Lung (tissue), 12 donors: Measurements from ENCODE around the gene P2RX6. TPM values are rescaled to one million over a fixed set of nuclear protein-coding genes. Genes with fewer than 3 reads are reported as not detected.

ENCODE experiments used
- ATAC-seq: fragments of 200-7000 bp; cut with Tn5 transposase; one replicate; pipeline ENCODE4 v1.9.1; 2020; ENCODE audit warnings: moderate number of reproducible peaks; ENCODE audit not compliant: insufficient read depth, low FRiP score
- DNase-seq, 3 donors: peaks; one replicate each; pipeline ENCODE4 v3.0.0-alpha.2; 2013 to 2017
- H3K27ac ChIP-seq, 2 donors: one replicate each; pipeline ENCODE4 v1.5.1; 2013; ENCODE audit warnings: mild to moderate bottlenecking in 2 of 2, moderate library complexity in 2 of 2, control low read depth in 1 of 2, inconsistent platforms in 1 of 2, low read depth in 1 of 2, low read length in 1 of 2
- H3K27me3 ChIP-seq, 3 donors: one replicate each; pipeline ENCODE4 v1.5.1; 2013; ENCODE audit warnings: low read length in 2 of 3; ENCODE audit not compliant: control insufficient read depth in 3 of 3, insufficient read depth in 3 of 3
- H3K36me3 ChIP-seq, 4 donors: one replicate each; pipeline ENCODE4 v1.5.1; 2013; ENCODE audit warnings: low read length in 4 of 4, mild to moderate bottlenecking in 1 of 4, moderate library complexity in 1 of 4; ENCODE audit not compliant: control insufficient read depth in 4 of 4, insufficient read depth in 4 of 4
- H3K4me1 ChIP-seq, 5 donors: one replicate each; pipeline ENCODE4 v1.5.1; 2013; ENCODE audit warnings: low read length in 5 of 5, mild to moderate bottlenecking in 2 of 5, moderate library complexity in 1 of 5; ENCODE audit not compliant: control insufficient read depth in 5 of 5, insufficient read depth in 5 of 5
- H3K4me3 ChIP-seq: one replicate; pipeline ENCODE4 v1.5.1; 2013; ENCODE audit warnings: mild to moderate bottlenecking, control low read depth, moderate library complexity
- H3K9ac ChIP-seq, 2 donors: one replicate each; pipeline ENCODE4 v1.5.1; 2013; ENCODE audit warnings: low read length in 2 of 2, control low read depth in 1 of 2; ENCODE audit not compliant: insufficient read depth in 1 of 2
- H3K9me3 ChIP-seq, 4 donors: one replicate each; pipeline ENCODE4 v1.5.1; 2013; ENCODE audit warnings: low read length in 3 of 4, mild to moderate bottlenecking in 1 of 4, moderate library complexity in 1 of 4; ENCODE audit not compliant: control insufficient read depth in 4 of 4, insufficient read depth in 3 of 4
- WGBS, 2 donors: extraction: QIAGEN DNeasy Blood & Tissue Kit; methylation state at CpG; one replicate each; pipeline ENCODE4 v1.1.7; 2013; 5-methylcytosine and 5-hydroxymethylcytosine counted together
- polyA plus RNA-seq, 2 donors: library from polyadenylated mRNA; stranded (reverse); fragments of 200-250 nt; gene quantifications; one replicate each; pipeline ENCODE4 v1.2.1, GENCODE V29; 2013
- total RNA-seq, 2 donors: library from RNA; depleted of rRNA in 1 of 2; stranded (reverse); fragments of >200 nt in 1 of 2; gene quantifications; one replicate each; pipeline ENCODE4 v1.2.1, GENCODE V29; 2014 to 2021
- TF ChIP-seq, protein P1 (sequence below): IDR thresholded peaks from 2 replicates; pipeline ENCODE4 v1.5.1; 2012; ENCODE audit warnings: mild to moderate bottlenecking; ENCODE audit errors: control extremely low read depth, extremely low read depth
- donor health status: control.
- donor health status: control.
- donor health status: Bipolar disorder and iron deficiency.
- donor health status: healthy.
- donor health status: DM: yes; HTN: yes; CAD: no.

P2RX6 gene
- total and polyA plus RNA-seq, 4 donors = 0.21 to 2.2 (median 0.93) TPM

DNA sequence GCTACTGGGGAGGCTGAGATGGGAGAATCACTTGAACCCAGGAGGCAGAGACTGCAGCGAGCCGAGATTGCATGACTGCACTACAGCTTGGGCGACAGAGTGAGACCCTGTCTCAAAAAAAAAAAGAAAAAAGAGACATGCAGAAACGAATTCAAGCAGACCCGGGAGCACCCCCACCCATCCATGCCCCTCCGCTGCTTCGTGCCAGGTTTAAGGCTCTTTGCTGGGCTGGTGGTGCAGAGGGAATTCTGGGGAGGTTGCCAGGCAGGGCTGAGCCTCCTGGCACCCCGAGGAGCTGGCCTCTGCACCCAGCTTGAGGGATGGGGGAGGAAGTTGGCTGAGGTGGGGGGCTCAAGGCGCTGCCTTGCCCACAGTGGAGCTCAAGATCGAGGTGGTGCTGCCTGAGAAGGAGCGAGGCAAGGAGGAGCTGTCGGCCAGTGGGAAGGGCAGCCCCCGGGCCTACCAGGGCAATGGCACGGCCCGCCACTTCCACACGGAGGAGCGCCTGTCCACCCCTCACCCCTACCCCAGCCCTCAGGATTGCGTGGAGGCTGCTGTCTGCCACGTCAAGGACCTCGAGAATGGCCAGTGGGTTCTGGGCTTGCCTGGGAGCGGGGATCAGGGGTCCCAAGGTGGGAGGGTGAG lies 41.9 kb upstream of the P2RX6 start:
- no peak for ATAC-seq
- Histone ChIP-seq H3K36me3 (no peaks in the 10 kb centered on the region), H3K27me3 (no peaks in the 10 kb centered on the region), H3K4me3 (no peak overlapping the region), H3K4me1 (peaks cover 0 to 3% (median 0%) of the 10 kb centered on the region in 5 donors), H3K9me3 (no peaks in the 10 kb centered on the region), H3K9ac (no peak overlapping the region), H3K27ac (no peak overlapping the region)
- 74 to 78% methylated on average over 20 to 21 of the region's 21 CpGs for WGBS, 2 donors
- no peak for DNase-seq
- TF ChIP-seq, protein P1, sequence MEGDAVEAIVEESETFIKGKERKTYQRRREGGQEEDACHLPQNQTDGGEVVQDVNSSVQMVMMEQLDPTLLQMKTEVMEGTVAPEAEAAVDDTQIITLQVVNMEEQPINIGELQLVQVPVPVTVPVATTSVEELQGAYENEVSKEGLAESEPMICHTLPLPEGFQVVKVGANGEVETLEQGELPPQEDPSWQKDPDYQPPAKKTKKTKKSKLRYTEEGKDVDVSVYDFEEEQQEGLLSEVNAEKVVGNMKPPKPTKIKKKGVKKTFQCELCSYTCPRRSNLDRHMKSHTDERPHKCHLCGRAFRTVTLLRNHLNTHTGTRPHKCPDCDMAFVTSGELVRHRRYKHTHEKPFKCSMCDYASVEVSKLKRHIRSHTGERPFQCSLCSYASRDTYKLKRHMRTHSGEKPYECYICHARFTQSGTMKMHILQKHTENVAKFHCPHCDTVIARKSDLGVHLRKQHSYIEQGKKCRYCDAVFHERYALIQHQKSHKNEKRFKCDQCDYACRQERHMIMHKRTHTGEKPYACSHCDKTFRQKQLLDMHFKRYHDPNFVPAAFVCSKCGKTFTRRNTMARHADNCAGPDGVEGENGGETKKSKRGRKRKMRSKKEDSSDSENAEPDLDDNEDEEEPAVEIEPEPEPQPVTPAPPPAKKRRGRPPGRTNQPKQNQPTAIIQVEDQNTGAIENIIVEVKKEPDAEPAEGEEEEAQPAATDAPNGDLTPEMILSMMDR = no peak

- Histone ChIP-seq H3K4me3 (no peak overlapping the region), H3K9ac (no peak overlapping the region), H3K27ac (no peak overlapping the region), H3K27me3 (peaks cover 0 to 2% (median 0%) of the 10 kb centered on the region in 3 donors), H3K9me3 (peaks cover 0 to 3% (median 0%) of the 10 kb centered on the region in 4 donors), H3K36me3 (no peaks in the 10 kb centered on the region), H3K4me1 (no peaks in the 10 kb centered on the region)
- ATAC-seq = peak; percentile 15
- WGBS, 2 donors = 62 to 77% methylated on average over 21 of the region's 21 CpGs
- DNase-seq = no peak
- TF ChIP-seq, protein P1 = no peak
Observed at GRCh38 chr22:20973634-20974286, 41.2 kb upstream of the P2RX6 start.

DNA sequence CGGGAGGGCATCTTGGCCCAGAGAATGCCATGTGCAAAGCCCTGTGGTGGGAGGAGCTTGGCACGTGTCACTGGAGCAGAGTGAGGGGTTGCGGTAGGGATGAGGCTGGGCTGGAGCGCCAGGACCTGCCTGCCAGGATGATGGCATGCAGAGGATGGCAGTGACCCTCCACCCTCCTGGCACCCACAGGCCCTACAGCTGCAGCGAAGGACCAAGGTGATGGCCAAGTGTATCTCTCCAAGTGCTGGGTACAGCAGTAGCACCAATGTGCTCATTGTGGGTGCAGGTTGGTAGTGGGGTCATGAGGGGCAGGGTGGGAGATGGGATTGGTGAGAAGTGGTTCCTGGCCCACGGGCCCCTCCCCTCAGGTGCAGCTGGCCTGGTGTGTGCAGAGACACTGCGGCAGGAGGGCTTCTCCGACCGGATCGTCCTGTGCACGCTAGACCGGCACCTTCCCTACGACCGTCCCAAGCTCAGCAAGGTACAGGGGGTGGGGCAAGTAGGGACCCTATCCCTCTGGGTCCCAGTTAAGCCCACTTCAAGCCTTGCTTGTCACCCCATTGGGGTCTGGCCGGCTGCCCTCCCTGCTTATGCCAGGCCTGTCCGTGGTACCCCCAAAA lies 40.5 kb upstream of the P2RX6 start:
- no peak for DNase-seq
- 81 to 87% methylated on average over 16 of the region's 16 CpGs for WGBS, 2 donors
- Histone ChIP-seq H3K36me3 (no peaks in the 10 kb centered on the region), H3K27ac (no peak overlapping the region), H3K4me3 (no peak overlapping the region), H3K9me3 (peaks cover 0 to 3% (median 0%) of the 10 kb centered on the region in 4 donors), H3K27me3 (peaks cover 0 to 3% (median 0%) of the 10 kb centered on the region in 3 donors), H3K4me1 (peaks cover 0 to under 1% (median 0%) of the 10 kb centered on the region in 5 donors), H3K9ac (no peak overlapping the region)
- TF ChIP-seq, protein P1 = no peak
- ATAC-seq = no peak
